Subcutaneous adipose tissue (tissue), 4 donors: Measurements from ENCODE around the gene GRWD1. TPM values are rescaled to one million over a fixed set of nuclear protein-coding genes. Genes with fewer than 3 reads are reported as not detected.

ENCODE experiments used
- total RNA-seq, 4 donors: library from RNA; depleted of rRNA; stranded (reverse); fragments of >200 nt; gene quantifications; one replicate each; pipeline ENCODE4 v1.1.0, GENCODE V29; 2016
- TF ChIP-seq, protein P1 (sequence below): fragments of 450-650 bp; IDR thresholded peaks from one replicate; pipeline ENCODE4 v1.5.1; 2016; ENCODE audit warnings: low read depth, mild to moderate bottlenecking, control low read depth, antibody characterized with exemption, moderate library complexity

Gene GRWD1
- total RNA-seq, 4 donors from 2014 or later: 14.4 to 29.0 (median 24.9) TPM

- TF ChIP-seq, protein P1, sequence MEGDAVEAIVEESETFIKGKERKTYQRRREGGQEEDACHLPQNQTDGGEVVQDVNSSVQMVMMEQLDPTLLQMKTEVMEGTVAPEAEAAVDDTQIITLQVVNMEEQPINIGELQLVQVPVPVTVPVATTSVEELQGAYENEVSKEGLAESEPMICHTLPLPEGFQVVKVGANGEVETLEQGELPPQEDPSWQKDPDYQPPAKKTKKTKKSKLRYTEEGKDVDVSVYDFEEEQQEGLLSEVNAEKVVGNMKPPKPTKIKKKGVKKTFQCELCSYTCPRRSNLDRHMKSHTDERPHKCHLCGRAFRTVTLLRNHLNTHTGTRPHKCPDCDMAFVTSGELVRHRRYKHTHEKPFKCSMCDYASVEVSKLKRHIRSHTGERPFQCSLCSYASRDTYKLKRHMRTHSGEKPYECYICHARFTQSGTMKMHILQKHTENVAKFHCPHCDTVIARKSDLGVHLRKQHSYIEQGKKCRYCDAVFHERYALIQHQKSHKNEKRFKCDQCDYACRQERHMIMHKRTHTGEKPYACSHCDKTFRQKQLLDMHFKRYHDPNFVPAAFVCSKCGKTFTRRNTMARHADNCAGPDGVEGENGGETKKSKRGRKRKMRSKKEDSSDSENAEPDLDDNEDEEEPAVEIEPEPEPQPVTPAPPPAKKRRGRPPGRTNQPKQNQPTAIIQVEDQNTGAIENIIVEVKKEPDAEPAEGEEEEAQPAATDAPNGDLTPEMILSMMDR: no peak
Observed at GRCh38 chr19:48477698-48478338, 32.0 kb downstream of the GRWD1 start.

DNA sequence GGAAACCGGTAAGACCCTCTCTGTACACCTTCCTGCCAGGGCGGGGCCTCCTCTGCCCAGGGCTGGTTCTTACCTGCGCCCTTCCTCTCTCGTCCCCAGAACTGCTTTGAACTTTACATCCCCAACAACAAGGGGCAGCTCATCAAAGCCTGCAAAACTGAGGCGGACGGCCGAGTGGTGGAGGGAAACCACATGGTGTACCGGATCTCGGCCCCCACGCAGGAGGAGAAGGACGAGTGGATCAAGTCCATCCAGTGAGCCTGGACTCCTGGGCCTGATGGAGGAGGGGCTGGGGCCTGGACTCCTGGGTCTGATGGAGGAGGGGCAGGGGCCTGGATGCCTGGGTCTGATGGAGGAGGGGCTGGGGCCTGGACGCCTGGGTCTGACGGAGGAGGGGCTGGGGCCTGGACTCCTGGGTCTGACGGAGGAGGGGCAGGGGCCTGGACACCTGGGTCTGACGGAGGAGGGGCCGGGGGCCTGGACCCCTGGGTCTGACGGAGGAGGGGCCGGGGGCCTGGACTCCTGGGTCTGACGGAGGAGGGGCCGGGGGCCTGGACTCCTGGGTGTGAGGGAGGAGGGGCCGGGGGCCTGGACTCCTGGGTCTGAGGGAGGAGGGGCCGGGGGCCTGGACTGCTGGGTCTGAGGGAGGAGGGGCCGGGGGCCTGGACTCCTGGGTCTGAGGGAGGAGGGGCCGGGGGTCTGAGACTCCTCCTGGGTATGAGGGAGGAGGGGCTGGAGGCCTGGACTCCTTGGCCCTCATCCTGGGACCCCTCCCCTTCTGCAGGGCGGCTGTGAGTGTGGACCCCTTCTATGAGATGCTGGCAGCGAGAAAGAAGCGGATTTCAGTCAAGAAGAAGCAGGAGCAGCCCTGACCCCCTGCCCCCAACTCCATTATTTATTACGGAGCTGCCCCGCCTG is 32.8 kb downstream of the GRWD1 start:
- TF ChIP-seq, protein P1: no peak

- TF ChIP-seq, protein P1: no peak
Observed at GRCh38 chr19:48479686-48480085, 33.9 kb downstream of the GRWD1 start.

DNA sequence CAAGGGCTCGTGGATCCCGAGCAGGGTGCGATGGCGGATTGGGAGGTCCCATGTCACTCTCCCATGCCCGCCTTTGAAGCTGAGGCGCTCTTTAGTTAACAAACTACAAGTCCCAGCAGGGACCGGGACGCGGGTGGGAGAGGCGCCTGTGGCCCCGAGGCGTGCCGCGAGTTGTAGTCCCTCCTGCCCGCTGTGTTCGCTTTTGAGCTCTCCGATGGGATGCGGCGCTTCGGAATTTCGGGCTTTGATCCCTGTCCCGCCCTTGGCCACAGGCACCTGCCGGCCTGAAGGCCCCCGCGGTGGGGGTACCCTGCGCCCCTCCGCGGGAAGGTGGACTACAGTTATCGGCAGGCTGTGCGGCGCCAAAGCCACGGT is 34.4 kb downstream of the GRWD1 start:
- TF ChIP-seq, protein P1: no peak

GRCh38 chr19:48480558-48481500 is 35.0 kb downstream of the GRWD1 start:
- TF ChIP-seq, protein P1: no peak

DNA sequence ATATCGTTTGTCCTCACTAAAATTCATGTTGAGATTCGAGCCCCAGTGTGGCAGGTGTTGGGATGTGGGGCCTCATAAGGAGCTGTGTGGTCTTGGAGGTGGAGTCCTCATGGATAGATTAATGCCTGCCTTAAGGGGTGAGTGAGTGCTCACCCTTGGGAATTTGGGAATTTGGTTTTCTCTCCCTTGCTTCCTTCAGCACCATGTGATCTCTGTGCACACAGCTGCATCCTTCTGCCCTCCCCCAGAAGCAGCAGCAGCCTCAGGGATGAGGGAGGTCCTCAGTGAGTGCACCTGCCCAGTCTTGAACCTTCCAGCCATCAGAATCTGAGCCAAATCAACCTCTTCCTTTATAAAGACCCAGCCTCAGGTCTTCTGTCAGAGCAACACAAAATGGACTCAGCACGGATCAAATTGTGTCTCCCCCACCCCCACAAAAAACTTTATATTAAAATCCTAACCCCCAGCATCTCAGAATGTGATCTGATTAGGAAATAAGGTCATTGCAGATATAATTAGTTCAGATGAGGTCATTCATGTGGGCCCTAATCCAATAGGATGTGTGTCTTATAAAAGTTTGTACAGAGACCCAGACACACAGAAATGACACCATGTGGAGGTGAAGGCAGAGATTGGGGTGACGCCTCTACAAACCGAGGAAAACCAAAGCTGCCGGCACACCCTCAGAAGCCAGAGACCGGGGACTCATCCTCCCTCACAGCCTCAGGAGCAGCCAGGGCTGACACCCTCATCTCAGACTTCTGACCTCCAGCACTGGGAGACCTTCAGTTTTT is 36.3 kb downstream of the GRWD1 start:
- TF ChIP-seq, protein P1: no peak
